Measurements from ENCODE around the gene PNMA6E.

- TF ChIP-seq POLR2A (IDR thresholded peaks at IDR 0.05; ENCODE audit: low read depth, low read length) (no peak), POLR2AphosphoS5 (IDR thresholded peaks at IDR 0.05; ENCODE audit: low read depth, low read length) (no peak), TAF1 (IDR thresholded peaks at IDR 0.05; ENCODE audit: borderline replicate concordance, low read depth, low read length) (no peak)
Observed at GRCh38 chrX:153387345-153387744, 13.8 kb downstream of the PNMA6E start.
